ENCODE results near the gene STXBP5. TPM values are rescaled to one million over a fixed set of nuclear protein-coding genes. Genes with fewer than 3 reads are reported as not detected.
A peak's percentile ranks its signal among the peaks of the same experiment; 100 is the strongest.

Gene STXBP5
- total RNA-seq, 2 experiments from 2014 or later: 19.4 to 23.4 TPM

DNA sequence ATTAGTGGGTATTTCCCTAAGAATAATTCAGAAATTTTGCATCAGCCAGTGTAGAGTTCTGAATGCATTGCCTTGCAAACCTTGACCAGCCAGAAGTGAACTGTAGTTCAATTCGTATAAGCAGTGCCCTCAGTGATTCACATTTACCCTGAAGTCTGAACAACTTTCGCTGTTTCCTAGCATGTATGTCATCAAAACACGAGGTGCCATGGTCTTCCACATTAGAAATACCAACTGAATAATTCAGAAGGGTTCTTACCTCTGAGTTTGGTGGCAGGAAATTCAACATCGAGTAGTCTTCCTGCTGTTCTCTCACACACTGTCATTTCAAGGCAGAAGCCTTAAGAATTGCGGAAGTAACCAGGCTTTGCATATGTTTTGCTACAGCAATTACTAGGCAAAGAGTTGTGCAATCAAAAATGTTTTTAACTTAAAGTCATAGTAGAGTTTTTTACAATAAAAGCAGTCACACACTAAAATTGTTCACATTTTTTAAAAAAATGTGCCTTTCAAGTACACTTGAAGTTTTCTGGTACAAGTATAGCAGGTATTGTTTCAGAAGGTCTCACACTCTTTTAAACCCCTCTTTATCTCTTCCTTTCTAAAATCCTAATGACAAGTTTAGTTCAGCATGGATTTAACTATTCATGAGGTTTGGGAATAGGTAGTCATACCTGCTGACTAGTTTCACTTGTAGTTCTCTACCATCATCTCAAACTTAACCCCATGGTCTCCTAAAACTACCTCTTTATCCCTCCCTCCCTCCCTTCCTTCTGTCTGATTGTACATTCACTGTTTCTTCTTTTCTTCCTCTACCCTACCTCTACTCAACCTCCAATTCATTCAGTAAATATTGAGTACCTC, 118.3 kb downstream of the STXBP5 start:
- POLR2A ChIA-PET: no interaction called here

DNA sequence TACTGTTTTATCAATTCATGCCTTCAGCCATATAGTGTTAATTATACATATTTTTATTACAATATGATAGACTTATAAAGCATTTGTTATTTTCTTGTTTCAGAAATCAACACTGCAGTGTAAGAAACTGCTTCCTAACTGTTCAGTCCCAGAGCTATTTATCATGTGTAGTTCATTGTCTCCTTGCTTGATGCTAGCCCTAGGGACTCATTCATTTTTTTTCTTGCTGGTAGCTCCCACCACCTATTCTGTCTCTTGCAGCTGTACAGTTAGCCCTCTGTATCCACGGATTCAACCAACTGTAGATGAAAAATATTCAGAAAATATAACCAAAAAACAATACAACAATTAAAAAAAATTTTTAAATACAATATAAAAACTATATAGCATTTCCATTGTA, 121.3 kb downstream of the STXBP5 start:
- no peak overlapping the region for H3K4me3 Mint-ChIP-seq
- ATAC-seq (ENCODE audit: low read depth) (no peak), DNase-seq (no peak)
- no peak overlapping the region for H3K27ac Mint-ChIP-seq
- POLR2A ChIA-PET: no interaction called here
- H3K4me1 Mint-ChIP-seq: peaks cover 12% of the 10 kb centered on the region
- no peaks in the 10 kb centered on the region for H3K27me3 Mint-ChIP-seq
- H3K9me3 Mint-ChIP-seq: no peaks in the 10 kb centered on the region
- H3K36me3 Mint-ChIP-seq: peaks cover 30% of the 10 kb centered on the region

More for the DNA sequence above, 118.3 kb downstream of the STXBP5 start:
- DNase-seq (no peak), ATAC-seq (ENCODE audit: low read depth) (peak; percentile 95)
- H3K27ac Mint-ChIP-seq: peak overlapping the region; percentile 89
- H3K36me3 Mint-ChIP-seq: peaks cover 25% of the 10 kb centered on the region
- H3K27me3 Mint-ChIP-seq: no peaks in the 10 kb centered on the region
- peak overlapping the region; percentile 61 for H3K4me3 Mint-ChIP-seq
- H3K9me3 Mint-ChIP-seq: no peaks in the 10 kb centered on the region
- H3K4me1 Mint-ChIP-seq: peaks cover 12% of the 10 kb centered on the region

DNA sequence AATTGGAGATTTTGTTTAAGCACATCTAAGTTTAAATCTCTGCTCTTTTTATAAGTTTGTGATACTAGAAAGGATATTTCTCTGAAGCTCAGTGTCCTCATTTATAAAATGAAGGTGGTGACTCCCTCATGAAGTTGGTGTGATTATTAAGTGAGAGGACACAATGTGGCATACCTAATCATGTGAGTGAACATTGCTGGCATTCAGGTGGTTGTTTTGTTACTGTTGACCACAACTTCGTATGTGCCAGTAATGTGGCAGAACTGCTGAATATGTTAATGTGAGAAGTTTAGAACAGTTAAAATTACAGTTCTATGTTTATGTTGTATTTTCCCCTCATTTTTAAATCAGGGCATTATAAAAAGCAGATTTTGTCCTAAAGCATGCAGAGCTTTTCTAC, 127.2 kb downstream of the STXBP5 start:
- H3K27me3 Mint-ChIP-seq: no peaks in the 10 kb centered on the region
- no peak overlapping the region for H3K4me3 Mint-ChIP-seq
- no peaks in the 10 kb centered on the region for H3K4me1 Mint-ChIP-seq
- H3K27ac Mint-ChIP-seq: no peak overlapping the region
- no peaks in the 10 kb centered on the region for H3K9me3 Mint-ChIP-seq
- POLR2A ChIA-PET: no interaction called here
- no peak for DNase-seq
- H3K36me3 Mint-ChIP-seq: peaks cover 23% of the 10 kb centered on the region
- ATAC-seq (ENCODE audit: low read depth): no peak

DNA sequence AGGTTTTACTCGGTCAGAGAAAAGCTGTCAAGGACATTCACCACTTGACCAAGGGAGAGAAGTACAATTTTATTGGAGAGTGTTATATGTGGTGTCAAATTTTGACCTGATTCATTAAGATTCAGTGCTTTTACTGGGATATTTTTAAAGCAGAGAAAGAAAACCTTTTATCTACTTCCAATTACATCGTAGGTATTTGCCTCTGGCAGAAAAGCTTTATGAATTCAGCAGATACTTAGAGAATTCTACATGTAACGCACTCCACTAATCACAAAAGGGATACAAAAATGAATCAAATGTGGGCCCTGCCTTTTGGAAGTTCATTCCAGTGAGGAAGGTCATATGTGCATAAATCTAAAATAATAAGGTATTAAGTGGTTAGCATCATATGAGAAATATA, 133.7 kb downstream of the STXBP5 start:
- no peak for ATAC-seq (ENCODE audit: low read depth)
- no peaks in the 10 kb centered on the region for H3K9me3 Mint-ChIP-seq
- DNase-seq: no peak
- no peak overlapping the region for H3K4me3 Mint-ChIP-seq
- H3K27me3 Mint-ChIP-seq: no peaks in the 10 kb centered on the region
- no peak overlapping the region for H3K27ac Mint-ChIP-seq
- H3K4me1 Mint-ChIP-seq: no peaks in the 10 kb centered on the region
- POLR2A ChIA-PET: no interaction called here
- H3K36me3 Mint-ChIP-seq: peaks cover 12% of the 10 kb centered on the region

DNA sequence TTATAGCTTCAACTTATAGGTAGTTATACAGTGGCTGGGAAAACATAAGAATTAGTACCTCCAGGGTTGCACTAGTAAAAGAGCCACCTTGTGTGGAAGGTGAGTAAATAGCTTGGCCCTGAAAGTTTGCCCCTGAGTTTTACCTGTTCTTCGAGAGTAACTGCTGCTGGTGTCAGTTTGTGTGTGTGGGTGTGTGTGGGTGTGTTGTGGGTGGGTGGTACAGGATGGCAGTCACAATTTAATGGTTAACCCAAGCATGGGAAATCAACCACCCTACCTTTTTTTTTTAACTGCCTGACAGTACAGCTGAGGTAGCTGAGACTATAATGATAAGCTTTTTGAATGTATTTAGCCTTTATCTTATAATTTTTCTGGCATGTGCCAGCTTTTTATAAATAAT, 137.3 kb downstream of the STXBP5 start:
- POLR2A ChIA-PET: no interaction called here
- no peak for ATAC-seq (ENCODE audit: low read depth)
- no peak for DNase-seq
- no peaks in the 10 kb centered on the region for H3K9me3 Mint-ChIP-seq
- H3K27ac Mint-ChIP-seq: no peak overlapping the region
- H3K27me3 Mint-ChIP-seq: no peaks in the 10 kb centered on the region
- no peaks in the 10 kb centered on the region for H3K4me1 Mint-ChIP-seq
- H3K36me3 Mint-ChIP-seq: peaks cover 17% of the 10 kb centered on the region
- no peak overlapping the region for H3K4me3 Mint-ChIP-seq

DNA sequence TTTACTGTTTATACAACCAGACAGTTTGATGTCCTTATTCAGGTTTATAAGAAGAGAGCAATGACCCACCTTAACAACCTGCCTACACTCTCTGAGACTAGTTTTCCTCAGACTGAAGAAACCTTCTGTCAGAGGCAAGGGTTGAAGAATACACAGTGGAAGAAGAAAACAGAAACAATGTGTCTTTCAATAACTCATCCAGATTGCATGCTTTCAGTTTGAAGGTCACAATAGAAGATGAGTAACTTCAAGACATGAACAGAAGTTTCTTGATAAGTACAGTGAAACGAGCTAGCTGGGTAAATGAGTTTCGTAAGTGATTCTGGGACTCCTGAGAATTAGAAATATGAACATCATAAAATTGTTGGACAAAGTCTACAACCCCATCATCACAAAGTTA, 141.7 kb downstream of the STXBP5 start:
- no peaks in the 10 kb centered on the region for H3K27me3 Mint-ChIP-seq
- ATAC-seq (ENCODE audit: low read depth) (no peak), DNase-seq (no peak)
- H3K4me3 Mint-ChIP-seq: no peak overlapping the region
- H3K36me3 Mint-ChIP-seq: peaks cover 13% of the 10 kb centered on the region
- no peaks in the 10 kb centered on the region for H3K9me3 Mint-ChIP-seq
- POLR2A ChIA-PET: no interaction called here
- no peaks in the 10 kb centered on the region for H3K4me1 Mint-ChIP-seq
- H3K27ac Mint-ChIP-seq: no peak overlapping the region

DNA sequence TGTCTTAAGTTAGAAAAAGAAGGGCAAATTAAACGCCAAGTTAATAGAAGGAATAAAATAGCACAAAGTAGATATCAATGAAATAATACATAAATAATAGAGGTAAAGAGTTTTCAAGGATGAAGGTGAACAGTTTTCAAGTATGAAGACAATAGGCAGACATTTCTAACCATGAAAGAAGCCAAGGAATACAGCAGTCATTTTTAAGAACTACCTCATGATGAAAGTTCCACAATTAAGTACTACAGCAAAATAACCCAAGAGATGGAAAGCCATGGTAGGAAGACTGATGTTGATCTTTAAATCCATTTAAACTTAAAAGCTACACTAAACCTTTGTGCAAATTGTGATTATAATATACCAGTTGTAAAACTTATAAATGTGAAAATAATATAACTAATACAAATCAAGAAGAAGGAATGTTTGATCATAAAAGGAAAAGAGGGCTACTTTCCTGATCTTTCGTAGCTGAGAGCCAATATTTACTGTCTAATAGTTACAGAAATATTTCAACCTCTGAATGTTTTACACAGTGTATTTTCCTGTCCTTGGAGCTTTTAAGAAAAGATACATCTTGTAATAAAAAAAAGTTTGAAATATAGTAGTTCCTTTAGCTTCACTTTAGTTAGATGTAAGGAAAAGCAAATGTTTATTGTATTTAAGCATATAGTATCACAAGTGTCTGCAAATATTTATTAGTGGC, 143.1 kb downstream of the STXBP5 start:
- H3K9me3 Mint-ChIP-seq: no peaks in the 10 kb centered on the region
- peaks cover 5% of the 10 kb centered on the region for H3K36me3 Mint-ChIP-seq
- H3K27me3 Mint-ChIP-seq: no peaks in the 10 kb centered on the region
- H3K4me1 Mint-ChIP-seq: no peaks in the 10 kb centered on the region
- no peak for ATAC-seq (ENCODE audit: low read depth)
- H3K4me3 Mint-ChIP-seq: no peak overlapping the region
- POLR2A ChIA-PET: no interaction called here
- no peak overlapping the region for H3K27ac Mint-ChIP-seq
- no peak for DNase-seq

DNA sequence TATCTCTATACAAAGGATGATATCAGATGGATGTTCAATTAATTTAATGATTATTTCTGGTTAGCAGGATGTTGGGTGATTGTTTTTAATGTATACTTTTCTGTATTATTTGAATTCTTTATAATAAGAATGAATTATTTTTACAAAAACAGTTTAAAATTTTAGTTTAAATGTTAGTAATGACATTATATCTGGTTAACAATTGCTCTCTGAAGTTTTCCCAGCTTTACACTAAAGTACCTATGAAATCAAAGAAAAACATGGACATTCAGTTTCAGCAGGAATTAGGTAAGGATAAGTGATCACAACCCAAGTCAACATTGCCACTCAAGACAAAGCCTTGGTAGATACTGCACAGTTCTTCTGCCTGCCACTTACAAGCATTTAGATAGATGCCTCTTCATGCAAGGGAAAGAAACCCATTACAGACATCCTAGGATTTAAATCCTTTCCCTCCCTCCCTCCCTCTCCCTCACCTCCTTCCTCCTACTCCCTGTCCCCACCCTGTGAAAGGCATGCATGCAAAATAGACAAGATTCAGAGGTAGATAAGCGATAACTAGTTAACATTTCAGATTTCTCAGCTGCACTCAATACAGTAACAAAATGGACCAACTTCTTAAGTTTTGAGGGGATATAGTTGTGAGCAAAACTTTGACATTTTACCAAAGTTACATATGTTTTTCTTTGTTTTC, 143.8 kb downstream of the STXBP5 start:
- POLR2A ChIA-PET: no interaction called here
- Mint-ChIP-seq H3K4me3 (no peak overlapping the region), H3K27me3 (no peaks in the 10 kb centered on the region)

DNA sequence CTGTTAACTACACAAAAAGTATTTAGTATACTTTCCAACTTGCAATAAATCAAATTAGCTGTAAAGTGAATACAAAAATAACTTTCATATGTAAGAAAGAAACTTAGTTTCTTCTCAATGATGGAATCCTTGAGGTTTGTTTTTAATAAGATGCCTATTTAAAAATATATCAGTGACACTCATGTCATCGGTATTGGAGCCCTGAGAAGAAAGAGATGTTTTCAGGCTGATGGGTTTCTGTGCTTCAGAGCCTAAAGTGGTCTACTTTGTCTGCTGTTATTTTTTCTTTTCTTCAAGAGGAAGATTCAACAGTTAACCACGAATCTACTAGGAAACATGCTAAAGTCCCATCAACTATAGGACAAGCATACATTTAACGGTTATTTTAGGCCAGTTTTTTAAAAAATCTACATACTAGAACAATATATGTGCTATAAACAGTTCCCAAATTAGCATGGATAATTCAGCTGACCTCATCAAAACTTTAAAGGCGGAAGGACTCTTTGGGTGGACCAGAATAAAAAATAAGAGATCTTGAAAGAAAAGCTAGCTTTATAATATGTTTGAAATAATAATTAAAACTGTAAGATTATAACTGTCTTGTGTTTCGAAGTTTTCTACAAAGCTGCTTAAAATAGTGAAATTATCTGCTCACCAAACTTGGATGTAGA, 157.2 kb downstream of the STXBP5 start:
- Mint-ChIP-seq H3K36me3 (peaks cover 27% of the 10 kb centered on the region), H3K27me3 (no peaks in the 10 kb centered on the region), H3K9me3 (no peaks in the 10 kb centered on the region), H3K4me3 (no peak overlapping the region), H3K4me1 (no peaks in the 10 kb centered on the region), H3K27ac (no peak overlapping the region)
- POLR2A ChIA-PET: no interaction called here
- ATAC-seq (ENCODE audit: low read depth) (no peak), DNase-seq (no peak)

More for the DNA sequence above, 143.8 kb downstream of the STXBP5 start:
- no peak for DNase-seq
- no peaks in the 10 kb centered on the region for H3K9me3 Mint-ChIP-seq
- H3K4me1 Mint-ChIP-seq: no peaks in the 10 kb centered on the region
- no peak overlapping the region for H3K27ac Mint-ChIP-seq
- H3K36me3 Mint-ChIP-seq: peaks cover 5% of the 10 kb centered on the region
- ATAC-seq (ENCODE audit: low read depth): no peak

DNA sequence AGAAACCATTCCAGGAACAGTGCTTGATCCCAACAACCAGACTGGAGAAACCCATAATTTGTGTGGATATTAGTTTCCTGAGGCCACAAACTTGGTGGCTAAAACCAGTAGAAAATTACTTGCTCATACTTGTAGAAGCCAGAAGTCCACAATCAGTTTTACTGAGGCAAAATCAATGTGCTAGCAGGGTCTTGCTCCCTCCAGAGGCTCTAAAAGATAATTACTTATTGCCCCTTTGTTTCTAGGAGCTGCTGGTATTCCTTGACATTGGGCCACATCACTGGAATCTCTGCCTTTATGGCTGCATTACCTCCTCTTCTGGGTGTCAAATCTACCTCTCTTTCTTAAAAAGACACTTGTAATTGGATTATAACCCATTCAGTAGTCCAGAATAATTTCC, 162.1 kb downstream of the STXBP5 start:
- Mint-ChIP-seq H3K4me3 (no peak overlapping the region), H3K36me3 (peaks cover 15% of the 10 kb centered on the region), H3K27ac (no peak overlapping the region), H3K4me1 (no peaks in the 10 kb centered on the region), H3K27me3 (no peaks in the 10 kb centered on the region), H3K9me3 (no peaks in the 10 kb centered on the region)
- DNase-seq: no peak
- POLR2A ChIA-PET: no interaction called here
- no peak for ATAC-seq (ENCODE audit: low read depth)

DNA sequence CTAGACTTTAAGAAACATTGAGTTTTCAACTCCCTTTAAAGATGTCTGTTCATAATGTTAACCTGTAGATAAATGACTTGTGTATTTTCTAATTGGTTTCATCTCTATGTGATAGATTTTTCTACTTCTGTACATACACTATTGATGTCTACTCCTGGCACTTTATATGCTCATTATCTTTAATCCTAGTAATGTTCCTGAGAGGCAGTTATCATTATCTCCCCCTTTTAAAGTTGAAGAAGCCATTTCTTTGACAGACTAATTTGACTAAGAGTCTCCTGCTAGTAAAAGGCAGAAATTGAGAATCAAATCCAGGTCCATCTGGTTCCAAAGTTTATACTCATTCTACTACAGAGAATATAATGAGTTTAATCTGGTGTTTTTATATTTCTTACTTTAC, 167.1 kb downstream of the STXBP5 start:
- Mint-ChIP-seq H3K36me3 (peaks cover 11% of the 10 kb centered on the region), H3K27me3 (no peaks in the 10 kb centered on the region), H3K27ac (no peak overlapping the region), H3K9me3 (no peaks in the 10 kb centered on the region), H3K4me3 (no peak overlapping the region), H3K4me1 (no peaks in the 10 kb centered on the region)
- ATAC-seq (ENCODE audit: low read depth) (no peak), DNase-seq (no peak)
- POLR2A ChIA-PET: no interaction called here

DNA sequence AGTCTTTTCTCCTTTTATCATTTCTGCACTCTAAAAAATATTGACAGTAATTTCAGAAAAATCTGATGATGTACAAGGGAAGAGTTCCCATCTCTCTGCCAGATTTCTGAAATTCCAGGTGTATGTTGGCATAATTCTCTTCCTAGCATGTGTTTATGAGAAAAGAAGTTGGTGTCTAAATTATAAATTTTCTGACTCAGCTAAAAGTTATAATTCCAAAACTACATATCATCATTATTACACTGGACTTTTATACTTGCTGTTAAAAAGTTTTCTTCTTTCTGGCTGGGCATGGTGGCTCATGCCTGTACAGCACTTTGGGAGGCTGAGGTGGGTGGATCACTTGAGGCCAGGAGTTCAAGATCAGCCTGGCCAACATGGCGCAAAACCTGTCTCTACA, 168.6 kb downstream of the STXBP5 start:
- no peaks in the 10 kb centered on the region for H3K27me3 Mint-ChIP-seq
- DNase-seq (no peak), ATAC-seq (ENCODE audit: low read depth) (no peak)
- no peak overlapping the region for H3K27ac Mint-ChIP-seq
- H3K36me3 Mint-ChIP-seq: peaks cover 4% of the 10 kb centered on the region
- POLR2A ChIA-PET: no interaction called here
- H3K4me3 Mint-ChIP-seq: no peak overlapping the region
- H3K4me1 Mint-ChIP-seq: no peaks in the 10 kb centered on the region
- no peaks in the 10 kb centered on the region for H3K9me3 Mint-ChIP-seq

DNA sequence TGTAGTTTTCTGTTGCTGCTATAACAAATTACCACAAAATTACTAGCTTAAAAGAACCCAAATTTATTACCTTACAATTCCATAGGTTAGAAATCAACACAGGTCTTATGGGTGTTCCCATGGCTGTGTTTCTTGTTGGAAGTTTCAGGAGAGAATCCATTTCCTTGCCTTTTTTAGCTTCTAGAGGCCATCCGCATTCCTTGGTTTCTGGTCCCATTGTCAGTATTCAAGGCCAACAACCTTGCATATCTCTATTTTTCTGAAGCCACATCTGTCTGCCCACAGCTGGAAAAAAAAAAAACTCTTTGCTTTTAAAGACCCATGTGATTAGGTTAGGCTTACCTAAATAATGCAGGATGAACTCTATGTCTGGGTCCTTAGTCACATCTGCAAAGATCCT, 174.6 kb downstream of the STXBP5 start:
- POLR2A ChIA-PET: interaction anchor here (0.7 kb wide), 1 partner anchor 29 kb away, joined by 3 read pairs; no protein-coding TSS in a partner anchor
- ATAC-seq (ENCODE audit: low read depth) (no peak), DNase-seq (no peak)
- H3K36me3 Mint-ChIP-seq: peaks cover 27% of the 10 kb centered on the region
- no peaks in the 10 kb centered on the region for H3K4me1 Mint-ChIP-seq
- H3K9me3 Mint-ChIP-seq: peaks cover 2% of the 10 kb centered on the region
- no peak overlapping the region for H3K27ac Mint-ChIP-seq
- H3K4me3 Mint-ChIP-seq: no peak overlapping the region
- no peaks in the 10 kb centered on the region for H3K27me3 Mint-ChIP-seq

Measured in activated naive CD8-positive, alpha-beta T cell treated with anti-CD3 and anti-CD28 coated beads, Interleukin-2, amount 10 ng/mL, durations not matched to agents 7 days and 5 days (primary cell).